GM18907 (cell line): ENCODE data around the gene SCN5A.

ENCODE experiments used
- ATAC-seq: cut with Tn5 transposase; IDR thresholded peaks from one replicate; pipeline ENCODE4 v1.9.1; 2021; ENCODE audit warnings: mild to moderate bottlenecking, moderate library complexity; ENCODE audit not compliant: unreplicated experiment

Gene SCN5A

DNA sequence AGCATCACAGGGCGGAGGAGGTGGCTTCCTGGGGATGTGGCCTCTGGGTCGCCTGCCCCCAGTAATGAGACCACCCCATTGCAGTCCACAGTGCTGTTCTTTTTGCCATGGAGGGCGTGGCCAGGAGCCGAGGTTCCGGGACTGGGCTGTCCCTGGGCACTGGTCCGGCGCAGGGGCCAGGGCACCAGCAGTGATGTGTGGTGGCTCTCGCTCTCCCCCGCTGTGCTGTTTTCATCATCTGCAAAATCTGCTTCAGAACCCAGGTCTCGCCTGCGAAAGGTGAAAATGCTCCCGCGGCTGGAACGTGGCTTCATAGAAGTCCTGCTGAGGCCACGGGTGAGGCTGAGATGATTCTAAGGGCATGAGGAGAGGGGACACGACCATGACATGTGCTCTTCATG lies 45.8 kb downstream of the SCN5A start:
- no peak for ATAC-seq

DNA sequence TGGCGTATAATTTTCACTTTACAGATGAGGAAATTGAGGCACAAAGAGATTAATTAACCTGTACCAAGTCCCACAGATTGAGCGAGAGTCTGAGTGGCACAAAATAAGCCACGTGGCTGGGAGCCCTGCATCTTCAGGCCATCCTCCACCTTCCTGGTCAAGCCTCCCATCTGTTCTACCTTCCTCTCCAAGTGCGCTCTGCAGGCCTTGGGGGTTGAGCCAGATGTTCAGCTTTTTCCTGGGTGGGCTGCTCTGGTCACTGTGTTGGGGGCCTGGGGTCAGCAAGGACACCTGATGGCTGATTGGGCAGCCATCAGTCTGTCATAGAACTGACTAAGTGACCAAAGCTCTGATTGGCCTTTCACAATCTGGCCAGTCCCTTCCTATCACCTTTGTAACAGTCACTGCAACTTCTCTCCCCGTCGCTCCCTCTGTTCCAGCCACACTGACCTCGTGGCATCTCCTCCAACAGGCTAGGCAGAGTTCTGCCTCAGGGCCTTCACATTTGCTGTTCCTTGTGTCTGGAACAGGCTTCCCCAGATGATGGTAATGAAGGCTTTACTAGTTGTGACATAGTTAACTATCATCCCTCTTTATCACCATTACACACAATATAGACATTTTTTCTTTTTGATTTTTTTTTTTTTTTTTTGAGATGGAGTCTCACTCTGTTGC lies 46.8 kb downstream of the SCN5A start:
- ATAC-seq: no peak

DNA sequence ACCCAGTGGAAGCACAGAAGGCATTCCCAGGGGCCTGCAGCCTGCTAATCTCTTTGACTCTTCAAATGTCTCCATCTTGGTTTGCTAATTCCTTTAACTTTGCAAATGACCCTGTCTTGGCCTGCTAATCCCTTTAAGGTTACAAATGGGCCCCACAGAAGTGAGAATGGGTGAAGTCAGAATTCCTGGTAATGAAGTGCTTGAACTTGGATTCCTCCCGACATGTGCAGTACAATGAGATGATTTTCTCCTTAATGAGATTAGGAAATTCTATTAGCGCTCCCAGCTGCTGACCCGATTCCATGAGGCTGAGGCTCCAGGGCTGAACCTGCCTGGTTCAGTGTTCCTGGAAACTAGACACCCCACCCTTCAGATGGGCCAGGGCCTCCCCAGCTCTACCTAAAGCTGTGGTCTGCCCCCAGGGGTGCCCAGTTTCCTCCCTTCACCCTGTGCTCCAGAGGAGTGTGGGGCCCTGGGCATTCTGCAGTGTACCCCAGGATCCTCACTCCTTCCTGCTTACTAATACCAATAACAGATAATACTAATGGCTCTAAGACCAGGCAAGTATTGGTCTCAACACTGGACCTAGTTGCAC lies 47.4 kb downstream of the SCN5A start:
- ATAC-seq: no peak

DNA sequence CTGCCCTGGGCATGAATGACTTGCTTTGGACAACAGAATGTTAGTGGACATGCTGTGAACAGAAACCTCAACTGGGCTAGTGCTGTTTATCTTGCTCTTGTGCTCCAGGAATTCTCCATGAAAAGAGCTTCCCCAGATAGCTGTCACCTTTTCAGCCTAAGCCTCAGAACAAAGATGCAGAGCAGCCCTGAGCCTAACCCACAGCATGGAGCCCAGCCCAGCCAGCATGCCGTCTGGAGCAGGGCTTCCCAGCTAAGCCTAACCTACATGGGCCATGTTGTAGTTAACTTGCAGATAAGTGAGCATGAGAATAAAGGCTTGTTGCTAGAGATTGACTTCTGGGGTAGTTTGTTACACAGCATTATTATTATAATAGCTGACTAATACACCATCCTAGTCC lies 48.9 kb downstream of the SCN5A start:
- no peak for ATAC-seq

DNA sequence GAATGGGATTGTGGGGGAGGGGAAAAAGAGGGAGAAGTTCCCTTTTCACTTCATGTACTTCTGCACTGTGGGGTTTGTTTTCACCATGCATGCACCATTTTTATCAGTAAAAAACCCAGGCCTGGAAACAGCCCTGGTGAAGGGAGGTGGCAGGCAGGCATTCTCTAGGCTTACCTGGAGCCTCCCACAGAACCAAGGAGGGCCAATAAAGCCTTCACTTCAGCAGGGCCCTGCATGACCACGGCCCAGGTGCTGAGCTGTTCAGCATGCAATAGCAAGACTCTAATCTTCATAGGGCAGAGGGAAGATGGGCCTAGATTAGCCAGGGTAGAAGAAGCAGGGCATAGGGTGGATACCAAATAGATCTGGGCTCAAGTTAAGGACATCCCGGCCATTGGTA lies 49.6 kb downstream of the SCN5A start:
- ATAC-seq: no peak

DNA sequence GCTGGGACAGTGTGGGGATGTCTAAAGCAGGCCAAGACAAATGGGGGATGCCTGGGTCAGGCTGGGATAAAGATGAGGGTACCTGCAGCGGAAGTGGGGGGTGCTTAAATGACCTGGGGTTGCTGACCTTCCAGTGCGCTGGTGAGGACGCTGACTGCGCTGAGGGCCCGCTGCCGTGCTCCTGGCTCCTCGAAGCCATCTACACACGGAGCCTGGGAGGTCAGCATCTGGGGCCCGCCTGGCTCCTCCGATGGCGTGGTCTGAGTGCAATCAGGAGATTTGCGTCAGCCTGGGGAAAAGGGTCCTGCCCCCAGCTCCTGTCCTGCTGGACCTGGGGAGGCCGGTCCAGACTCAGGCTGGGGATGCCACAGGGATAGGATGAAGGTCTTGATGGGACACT lies 50.7 kb downstream of the SCN5A start:
- ATAC-seq: no peak

DNA sequence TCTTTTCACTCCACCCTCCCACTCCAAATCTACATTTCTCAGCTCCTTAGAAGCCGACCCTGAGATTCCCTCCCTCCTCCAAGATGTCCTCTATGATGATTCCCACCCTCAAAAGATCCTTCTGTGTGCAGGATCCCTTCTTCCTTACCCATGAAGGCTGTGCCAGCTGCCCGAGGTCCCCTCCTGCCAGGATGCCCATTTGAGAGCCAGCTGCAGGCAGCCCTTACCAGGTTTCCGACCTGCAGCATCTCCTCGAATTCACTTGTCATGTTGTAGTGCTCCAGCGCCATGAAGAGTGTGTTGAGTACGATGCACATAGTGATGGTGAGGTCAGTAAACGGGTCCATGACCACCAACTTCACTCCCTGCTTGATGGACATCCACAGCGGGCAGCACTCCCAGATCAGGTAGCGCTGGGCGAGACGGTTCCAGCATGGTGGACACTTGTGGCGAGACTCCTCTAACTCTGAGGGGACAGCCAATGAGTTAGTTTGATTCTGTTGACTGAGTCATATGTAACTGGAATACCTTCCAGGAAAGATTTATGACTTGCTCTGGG lies 51.9 kb downstream of the SCN5A start:
- no peak for ATAC-seq

DNA sequence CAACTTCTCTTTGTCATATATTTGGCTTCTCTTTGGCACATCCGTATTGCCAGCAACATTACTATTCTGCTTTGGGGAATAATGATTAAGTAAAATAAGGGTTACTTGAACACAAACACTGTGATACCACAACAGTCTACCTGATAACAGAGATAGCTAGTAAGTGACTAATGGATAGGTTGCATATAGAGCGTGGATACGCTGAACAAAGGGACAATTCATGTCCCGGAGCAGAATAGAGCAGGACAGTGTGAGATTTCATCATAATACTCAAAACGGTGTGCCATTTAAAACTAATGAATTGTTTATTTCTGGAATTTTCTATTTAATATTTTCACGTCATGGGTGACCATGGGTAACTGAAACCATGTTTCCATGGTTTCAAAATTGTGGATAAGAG lies 54.1 kb downstream of the SCN5A start:
- ATAC-seq: no peak

DNA sequence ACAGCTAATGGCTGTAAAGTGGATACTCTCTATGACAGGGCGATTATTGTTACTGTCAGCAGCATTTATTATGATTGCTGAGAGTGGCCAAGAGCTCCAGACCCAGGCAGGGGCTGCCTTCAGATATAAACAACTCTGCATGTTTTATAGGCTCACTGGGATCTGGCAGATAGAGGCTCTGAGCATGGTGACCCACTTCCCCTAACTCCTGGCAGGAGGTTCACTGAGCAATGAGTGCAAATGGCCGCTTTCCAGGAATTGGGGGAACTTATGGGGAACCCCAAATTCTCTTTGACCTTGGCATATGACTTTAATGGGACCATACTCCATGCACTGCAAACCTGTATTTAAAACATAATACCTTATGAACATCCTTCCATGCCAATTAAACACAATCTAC lies 59.0 kb downstream of the SCN5A start:
- ATAC-seq: no peak

DNA sequence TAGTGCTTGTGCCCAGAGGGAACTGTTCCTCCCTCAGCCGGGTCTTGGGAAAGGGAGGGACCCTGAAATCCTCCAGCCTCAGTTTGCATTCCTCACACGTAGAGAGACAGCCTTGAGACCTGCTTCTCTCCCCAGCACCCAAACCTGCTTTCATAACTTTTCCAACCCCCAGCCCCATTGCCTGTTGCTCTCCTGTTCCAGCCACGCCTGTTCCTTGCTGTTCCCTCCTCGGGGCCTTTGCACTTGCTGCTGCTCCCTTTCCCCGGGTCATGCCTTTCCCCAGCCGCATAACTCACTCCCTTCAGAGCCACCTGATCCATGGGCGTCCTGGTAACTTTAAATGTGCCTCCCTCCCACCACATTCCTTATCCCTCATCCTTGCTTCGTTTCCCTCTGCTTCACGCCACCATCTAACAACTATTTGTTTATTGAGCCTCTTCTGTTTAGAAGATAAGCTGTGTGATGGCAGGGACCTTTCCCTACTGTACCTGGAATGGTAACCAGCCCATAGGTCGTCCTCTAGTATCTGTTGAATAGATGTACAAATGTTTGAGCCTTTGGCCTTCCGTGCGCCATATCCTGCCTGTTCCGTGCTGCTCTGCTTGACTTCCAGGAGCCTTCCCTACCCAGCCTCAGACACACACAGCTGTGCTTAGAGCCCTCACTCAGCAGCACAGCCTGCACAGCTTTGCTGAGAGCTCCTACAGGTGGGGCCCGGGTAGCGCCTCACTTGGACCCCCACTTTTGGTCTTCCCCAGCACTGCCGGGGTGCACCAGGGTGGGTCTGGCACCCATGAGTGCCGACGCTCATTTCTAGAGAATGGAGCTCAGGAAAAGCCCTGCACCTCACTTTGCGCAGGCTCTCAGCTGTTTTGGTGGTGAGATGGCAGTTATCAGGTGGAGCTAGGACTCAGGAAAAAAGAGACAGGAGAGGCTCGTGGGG lies 60.2 kb downstream of the SCN5A start:
- ATAC-seq: no peak

DNA sequence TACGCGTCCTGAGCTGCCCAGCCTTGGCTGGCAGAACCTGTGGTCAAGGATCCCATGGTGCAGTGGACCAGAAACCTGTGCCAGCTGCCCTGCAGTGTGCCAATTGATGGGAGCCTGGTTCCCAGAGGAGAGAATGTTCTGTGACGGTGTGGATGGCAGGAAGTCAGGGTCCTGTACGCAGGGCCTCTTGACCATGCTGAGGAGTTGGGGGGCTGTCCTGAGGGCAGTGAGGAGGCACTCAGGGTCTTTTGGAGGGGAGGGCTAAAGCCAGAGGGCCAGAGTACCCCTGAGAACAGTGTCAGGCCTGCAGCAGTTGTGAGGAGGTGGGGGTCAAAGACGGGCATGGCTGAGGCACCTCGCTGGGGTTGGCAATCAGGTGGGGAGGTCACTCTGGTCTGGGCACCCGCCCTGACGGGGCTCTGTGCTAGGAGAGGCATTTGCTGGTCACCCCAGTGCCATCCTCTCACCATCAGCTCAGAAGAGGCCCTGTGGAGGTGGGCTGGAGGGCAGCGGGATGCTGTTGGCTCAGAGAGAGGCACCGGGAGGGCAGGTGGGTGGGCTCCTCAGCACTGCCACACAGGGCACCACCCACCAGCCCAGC lies 61.0 kb downstream of the SCN5A start:
- no peak for ATAC-seq

DNA sequence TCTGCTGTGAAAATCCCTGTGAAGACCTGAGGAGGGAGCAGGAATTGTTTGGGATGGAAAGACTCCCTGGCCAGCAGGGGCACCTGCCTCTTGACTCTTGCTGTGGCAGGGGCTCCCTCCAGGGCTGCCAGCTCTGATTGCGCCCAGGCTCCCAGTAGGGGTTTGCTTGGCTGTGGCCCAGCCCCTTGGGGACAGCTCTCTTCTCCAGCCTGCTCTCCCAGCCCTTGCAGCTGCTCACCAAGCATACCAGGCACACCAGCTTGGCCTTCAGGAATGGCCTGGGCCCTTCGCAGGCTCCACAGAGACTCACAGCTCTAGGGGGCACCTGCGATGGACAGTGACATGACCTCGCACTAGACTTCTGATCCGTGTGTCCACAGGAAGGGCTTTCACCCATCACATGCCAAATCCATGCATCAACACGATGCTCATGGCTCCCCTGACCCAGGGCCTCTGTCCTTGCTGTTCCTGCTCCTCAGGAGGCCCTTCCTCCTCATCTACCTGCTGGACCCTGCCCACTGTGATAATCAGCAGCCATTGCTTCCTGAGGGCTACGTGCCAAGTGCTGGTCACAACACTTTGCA lies 61.8 kb downstream of the SCN5A start:
- no peak for ATAC-seq

DNA sequence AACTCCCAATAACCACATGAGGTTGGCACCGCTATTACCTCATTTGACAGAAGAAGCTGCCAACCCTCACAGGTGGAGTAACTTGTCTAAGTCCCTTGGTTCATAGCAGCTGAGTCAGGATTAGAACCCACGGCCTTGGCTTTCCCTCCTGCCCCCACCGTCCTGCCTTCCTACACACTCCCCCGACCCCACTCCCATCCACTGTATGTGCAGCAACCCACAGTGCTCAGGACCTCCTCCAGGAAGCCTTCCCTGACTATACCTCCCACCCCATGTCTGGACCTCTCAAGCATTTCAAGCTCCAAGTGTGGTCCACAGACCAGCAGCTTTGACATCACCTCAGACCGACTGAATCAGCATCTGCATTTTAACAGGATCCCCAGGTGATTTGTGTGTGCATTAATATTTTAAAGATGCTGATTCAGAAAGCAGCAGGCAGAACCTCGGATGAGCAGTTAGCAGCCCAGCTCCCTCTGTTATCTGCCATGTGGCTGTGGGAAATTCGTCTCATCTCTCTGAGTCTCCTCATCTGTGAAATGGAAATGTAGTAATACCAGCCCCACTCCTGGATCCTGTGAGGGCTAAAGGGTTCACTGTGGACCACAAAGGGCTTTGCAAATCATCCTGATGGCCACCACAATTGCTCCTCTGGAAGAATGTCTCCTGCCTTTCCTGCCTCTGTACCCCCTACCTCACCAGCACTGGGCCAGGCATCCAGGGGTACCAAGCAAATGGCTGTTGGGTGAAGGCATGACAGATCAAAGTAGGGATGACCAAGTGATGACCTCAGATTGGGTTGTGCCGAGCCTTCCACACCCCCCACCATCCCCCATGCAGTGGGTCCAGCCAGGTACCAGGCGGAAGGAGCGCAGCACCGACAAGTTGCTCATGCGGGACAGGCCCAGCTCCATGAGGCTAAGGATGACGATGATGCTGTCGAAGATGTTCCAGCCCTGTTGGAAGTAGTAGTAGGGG lies 62.7 kb downstream of the SCN5A start:
- ATAC-seq: no peak

DNA sequence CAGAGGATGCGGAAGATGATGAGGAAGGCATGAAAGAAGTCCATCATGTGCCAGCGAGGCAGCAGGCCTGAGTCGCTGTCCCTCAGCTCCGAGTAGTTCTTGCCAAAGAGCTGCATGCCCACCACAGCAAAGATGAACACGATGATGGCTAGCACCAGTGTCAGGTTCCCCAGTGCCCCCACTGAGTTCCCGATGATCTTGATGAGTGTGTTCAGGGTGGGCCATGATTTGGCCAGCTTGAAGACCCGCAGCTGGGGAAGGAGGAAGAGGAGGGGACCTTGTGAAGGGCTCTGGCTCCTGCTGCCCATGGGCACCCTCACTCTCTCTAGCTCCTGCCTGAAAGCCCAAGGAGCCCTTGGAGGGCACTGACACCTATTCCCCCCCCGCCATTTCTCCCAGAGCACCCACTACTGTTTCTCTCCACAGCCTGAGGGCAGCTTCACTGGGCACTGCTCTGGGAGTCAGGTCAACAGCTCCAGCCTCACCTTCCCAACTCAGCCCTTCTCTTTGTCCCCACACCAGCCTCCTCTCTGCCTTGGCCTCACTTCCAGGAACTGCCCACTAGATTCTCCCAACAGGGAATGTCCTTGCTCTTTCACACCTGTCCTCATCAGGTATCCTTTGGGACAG lies 63.6 kb downstream of the SCN5A start:
- no peak for ATAC-seq

DNA sequence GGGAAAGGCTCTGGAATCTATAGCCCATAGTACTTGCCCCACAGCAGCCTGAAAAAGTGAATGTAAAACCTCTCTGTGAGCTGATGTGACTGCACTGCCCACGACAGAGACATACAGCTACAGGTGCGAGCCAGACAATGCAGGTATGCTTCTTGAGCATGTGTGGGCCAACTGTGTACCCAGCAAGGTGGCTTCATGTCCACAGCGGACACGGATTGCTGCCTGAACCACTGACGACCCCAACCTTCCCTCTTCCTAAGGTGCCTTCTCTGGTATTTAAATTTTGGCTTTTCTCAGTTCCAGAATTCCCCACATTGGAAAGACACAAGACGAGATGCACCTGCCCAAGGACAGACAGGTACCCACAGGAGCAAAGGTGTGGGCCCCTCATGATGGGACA lies 65.8 kb downstream of the SCN5A start:
- ATAC-seq: no peak

DNA sequence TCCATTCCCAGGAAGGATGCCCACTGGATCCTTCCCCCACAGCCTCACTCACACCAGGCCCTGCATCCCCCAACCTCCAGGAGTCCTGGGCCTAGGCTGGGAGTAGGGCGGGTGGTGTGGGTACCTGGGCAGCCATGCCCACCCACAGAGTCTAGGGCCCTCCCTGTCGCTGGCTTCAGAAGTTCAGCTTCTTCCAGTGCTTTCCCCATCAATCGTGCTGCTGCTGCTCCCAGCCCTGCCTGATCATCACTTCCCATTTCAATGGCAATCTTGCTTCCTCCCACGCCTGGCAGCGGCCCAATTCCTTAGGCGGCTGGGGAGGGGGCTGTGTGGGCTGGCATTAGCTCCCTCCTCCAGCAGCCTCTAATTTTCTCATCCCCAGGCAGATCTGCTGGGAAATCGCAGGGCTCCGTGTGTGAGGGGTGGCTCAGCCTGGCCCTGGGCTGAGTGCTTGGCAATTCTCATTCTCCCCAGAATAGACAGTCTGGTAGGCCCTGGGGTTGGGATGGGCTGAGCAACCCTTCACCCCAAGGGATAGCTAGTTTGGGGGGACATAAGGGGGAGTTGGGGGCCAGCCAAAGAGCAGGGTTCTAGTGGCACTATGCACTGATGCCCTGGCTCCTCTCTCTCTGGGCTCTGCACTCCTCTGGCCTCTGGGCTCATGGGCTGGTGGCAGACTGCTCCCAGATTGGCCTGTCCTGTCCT lies 66.4 kb downstream of the SCN5A start:
- no peak for ATAC-seq

DNA sequence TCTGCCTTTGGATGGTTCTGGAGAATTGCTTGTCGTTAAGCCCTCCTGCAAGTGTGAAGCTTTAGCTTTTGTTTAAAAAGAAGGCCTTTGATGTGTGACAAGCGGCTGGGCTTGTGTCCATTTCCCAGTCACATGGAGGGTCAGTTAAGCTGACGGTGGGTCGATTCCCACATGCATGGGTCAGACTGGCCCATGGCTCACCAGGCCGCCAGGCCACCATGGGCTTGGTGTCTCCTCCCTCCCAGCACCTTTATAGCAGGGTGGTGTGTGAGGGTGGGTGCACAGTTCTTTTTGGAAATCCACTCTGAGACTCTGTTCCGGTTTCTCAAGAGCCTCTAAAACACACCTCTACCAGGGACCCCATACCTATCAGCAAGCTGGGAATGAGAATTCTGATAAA lies 67.2 kb downstream of the SCN5A start:
- no peak for ATAC-seq

DNA sequence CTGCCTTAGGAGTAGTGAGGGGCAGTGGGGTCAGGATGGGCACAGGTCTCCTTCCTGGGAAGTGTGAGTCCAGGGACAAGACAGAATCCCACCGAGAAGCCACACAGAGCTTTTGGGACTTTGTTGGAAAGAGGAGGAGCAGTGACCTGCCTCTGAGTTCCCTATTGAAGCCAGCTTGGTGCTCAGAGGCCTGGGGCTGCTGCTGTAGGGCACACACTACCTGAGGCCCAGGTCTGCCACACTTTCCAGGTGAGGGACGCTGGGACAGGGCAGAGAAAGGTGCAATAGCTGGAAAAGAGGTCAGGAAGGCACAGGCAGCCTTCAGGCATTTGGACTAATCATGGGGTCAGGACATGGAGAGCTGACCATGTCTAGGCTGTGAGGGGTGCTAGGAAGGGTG lies 67.7 kb downstream of the SCN5A start:
- no peak for ATAC-seq
